ENCODE measurements around the gene CCL20.

Gene CCL20

DNA sequence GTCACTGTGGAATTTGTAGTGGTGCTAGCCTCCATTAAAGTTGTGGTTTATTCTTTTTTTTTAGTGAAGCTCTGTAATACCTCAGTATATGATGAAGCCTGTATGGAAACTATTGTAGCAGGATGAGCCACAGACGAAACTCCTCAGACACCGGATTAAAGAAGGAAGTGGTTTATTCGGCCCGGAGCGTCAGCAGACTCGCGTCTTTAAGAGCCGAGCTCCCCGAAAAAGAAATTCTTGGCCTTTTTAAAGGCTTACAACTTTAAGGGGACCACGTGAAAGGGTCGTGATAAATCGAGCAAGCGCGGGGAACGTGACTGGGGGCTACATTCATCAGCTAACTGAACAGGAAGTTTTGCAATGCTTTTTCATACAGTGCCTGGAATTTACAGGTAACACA lies 8.1 kb upstream of the CCL20 start:
- peaks cover 3% of the 10 kb centered on the region for H3K79me2 ChIP-seq (ENCODE audit: control insufficient read depth, insufficient read depth, low read length, unreplicated experiment)
- no peak overlapping the region for H2AFZ ChIP-seq (ENCODE audit: low read length, unreplicated experiment)
- no peaks in the 10 kb centered on the region for H3K4me1 ChIP-seq (ENCODE audit: control insufficient read depth, insufficient read depth, low read length, unreplicated experiment)
- H3K27me3 ChIP-seq (ENCODE audit: insufficient read depth, low read length), result no peaks in the 10 kb centered on the region
- peaks cover 18% of the 10 kb centered on the region for H3K36me3 ChIP-seq (ENCODE audit: insufficient read depth, low read length)
- peak overlapping the region; percentile 52 for H3K27ac ChIP-seq (ENCODE audit: low read depth, low read length)
- H3K4me3 ChIP-seq (ENCODE audit: low read depth, low read length), result no peak overlapping the region

DNA sequence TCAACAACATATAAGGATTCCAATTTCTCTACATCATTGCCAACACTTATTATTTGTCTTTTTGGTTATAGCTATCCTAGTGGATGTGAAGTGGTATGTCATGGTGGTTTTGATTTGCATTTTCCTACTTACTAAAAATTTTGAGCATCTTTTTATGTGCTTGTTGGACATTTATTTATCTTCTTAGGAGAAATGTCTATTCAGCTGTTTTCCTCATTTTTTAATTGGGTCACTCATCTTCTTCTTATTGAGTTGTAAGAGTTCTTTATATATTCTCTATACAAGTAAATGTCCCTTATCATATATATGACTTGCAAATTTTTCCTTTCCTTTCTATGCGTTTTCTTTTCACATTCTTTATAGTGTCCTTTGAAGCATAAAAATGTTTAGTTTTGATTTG lies 4.7 kb upstream of the CCL20 start:
- H2AFZ ChIP-seq (ENCODE audit: low read length, unreplicated experiment), result no peak overlapping the region
- no peak overlapping the region for H3K4me3 ChIP-seq (ENCODE audit: low read depth, low read length)
- H3K36me3 ChIP-seq (ENCODE audit: insufficient read depth, low read length), result peaks cover 46% of the 10 kb centered on the region
- H3K27me3 ChIP-seq (ENCODE audit: insufficient read depth, low read length), result no peaks in the 10 kb centered on the region
- H3K27ac ChIP-seq (ENCODE audit: low read depth, low read length), result no peak overlapping the region
- H3K79me2 ChIP-seq (ENCODE audit: control insufficient read depth, insufficient read depth, low read length, unreplicated experiment), result peaks cover 21% of the 10 kb centered on the region
- peaks cover 13% of the 10 kb centered on the region for H3K4me1 ChIP-seq (ENCODE audit: control insufficient read depth, insufficient read depth, low read length, unreplicated experiment)

DNA sequence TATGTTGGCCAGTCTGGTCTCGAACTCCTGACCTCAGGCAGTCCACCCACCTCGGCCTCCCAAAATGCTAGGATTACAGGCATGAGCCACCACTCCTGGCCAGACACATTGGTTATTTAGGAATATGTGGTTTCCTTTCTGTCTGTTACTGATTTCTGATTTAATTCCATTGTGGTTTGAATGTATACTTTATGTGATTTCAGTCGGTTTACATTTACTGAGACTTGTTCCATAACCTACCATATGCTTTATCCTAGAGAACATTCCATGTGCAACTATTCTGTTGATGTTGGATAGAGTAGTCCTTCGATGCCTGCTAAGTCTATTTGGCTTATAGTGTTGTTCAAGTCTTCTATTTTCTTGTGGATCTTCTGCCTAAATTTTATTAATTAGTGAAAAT lies 1.6 kb upstream of the CCL20 start:
- Histone ChIP-seq H3K36me3 (ENCODE audit: insufficient read depth, low read length) (peaks cover 75% of the 10 kb centered on the region), H3K4me3 (ENCODE audit: low read depth, low read length) (no peak overlapping the region), H3K79me2 (ENCODE audit: control insufficient read depth, insufficient read depth, low read length, unreplicated experiment) (peaks cover 52% of the 10 kb centered on the region), H3K4me1 (ENCODE audit: control insufficient read depth, insufficient read depth, low read length, unreplicated experiment) (peaks cover 28% of the 10 kb centered on the region), H3K27ac (ENCODE audit: low read depth, low read length) (peak overlapping the region; percentile 42), H3K27me3 (ENCODE audit: insufficient read depth, low read length) (no peaks in the 10 kb centered on the region), H2AFZ (ENCODE audit: low read length, unreplicated experiment) (no peak overlapping the region)

DNA sequence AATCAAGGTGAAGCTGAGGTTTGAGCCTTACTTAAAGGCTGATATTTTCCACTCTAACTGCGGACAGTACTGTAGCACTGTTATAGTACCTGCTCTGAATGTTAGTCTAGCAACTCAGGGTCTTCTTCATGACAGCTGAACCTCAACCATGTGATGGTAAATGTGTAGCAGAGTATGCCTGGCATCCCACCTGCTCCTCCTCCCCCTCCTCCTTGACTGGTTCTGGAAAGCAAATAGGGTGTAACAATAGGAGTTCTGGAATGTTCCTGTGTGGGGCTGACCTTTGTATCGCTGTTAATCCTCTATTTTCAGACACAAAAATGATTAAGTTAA lies 447 bp upstream of the CCL20 start:
- Histone ChIP-seq H3K36me3 (ENCODE audit: insufficient read depth, low read length) (peaks cover 71% of the 10 kb centered on the region), H3K4me3 (ENCODE audit: low read depth, low read length) (peak overlapping the region; percentile 11; the same call in 1 of the 2 replicates), H3K27me3 (ENCODE audit: insufficient read depth, low read length) (no peaks in the 10 kb centered on the region), H3K79me2 (ENCODE audit: control insufficient read depth, insufficient read depth, low read length, unreplicated experiment) (peaks cover 59% of the 10 kb centered on the region), H2AFZ (ENCODE audit: low read length, unreplicated experiment) (no peak overlapping the region), H3K27ac (ENCODE audit: low read depth, low read length) (peak overlapping the region; percentile 100), H3K4me1 (ENCODE audit: control insufficient read depth, insufficient read depth, low read length, unreplicated experiment) (peaks cover 28% of the 10 kb centered on the region)

DNA sequence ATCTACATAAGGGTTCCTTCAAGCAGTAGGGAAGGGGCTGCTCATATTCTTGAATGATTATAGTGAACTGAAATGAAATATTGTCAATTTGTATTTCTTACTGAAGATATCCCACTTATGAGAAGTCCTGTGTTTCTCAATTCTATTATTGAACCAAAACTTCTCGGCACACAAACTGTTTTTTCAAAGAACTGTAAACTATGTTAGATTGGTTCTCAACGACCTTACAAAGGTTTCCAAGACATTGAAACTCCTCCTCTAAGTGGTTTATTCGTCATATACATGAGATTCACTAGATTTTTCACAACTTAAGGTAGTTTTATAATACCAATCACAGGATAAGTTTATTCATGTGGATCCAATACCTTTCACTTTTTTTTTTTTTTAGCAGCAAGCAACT lies 1.4 kb downstream of the CCL20 start:
- peaks cover 59% of the 10 kb centered on the region for H3K36me3 ChIP-seq (ENCODE audit: insufficient read depth, low read length)
- H2AFZ ChIP-seq (ENCODE audit: low read length, unreplicated experiment), result no peak overlapping the region
- peak overlapping the region; percentile 74 for H3K4me3 ChIP-seq (ENCODE audit: low read depth, low read length)
- H3K27ac ChIP-seq (ENCODE audit: low read depth, low read length), result peak overlapping the region; percentile 100
- H3K4me1 ChIP-seq (ENCODE audit: control insufficient read depth, insufficient read depth, low read length, unreplicated experiment), result peaks cover 39% of the 10 kb centered on the region
- peaks cover 57% of the 10 kb centered on the region for H3K79me2 ChIP-seq (ENCODE audit: control insufficient read depth, insufficient read depth, low read length, unreplicated experiment)
- no peaks in the 10 kb centered on the region for H3K27me3 ChIP-seq (ENCODE audit: insufficient read depth, low read length)

DNA sequence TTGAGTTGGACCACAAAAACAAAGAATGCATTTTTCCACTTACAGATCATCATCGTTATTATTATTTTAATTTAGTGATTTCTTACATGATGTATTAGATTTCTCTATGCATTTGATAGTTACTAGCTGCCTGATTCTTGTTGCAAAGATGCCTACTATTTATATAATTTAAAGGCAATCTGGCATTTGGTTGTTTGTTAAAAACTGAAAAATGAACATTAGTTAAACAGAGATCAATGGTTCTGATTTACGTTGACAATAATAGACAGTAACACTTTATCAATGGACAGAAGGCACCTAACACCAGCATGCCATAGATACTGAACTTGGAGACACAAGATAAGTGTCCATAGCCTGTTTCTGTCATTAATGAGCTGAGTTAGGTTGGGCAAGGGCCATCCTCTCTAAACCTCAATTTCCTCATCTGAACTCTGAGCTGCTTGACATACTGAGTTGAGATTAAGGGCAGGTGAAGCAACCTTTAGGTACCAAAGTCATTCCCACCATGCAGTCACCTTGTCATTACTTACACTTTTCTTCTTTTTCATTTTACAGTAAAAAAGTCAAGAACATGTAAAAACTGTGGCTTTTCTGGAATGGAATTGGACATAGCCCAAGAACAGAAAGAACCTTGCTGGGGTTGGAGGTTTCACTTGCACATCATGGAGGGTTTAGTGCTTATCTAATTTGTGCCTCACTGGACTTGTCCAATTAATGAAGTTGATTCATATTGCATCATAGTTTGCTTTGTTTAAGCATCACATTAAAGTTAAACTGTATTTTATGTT lies 3.1 kb downstream of the CCL20 start:
- peak overlapping the region; percentile 74 for H3K4me3 ChIP-seq (ENCODE audit: low read depth, low read length)
- H2AFZ ChIP-seq (ENCODE audit: low read length, unreplicated experiment), result no peak overlapping the region
- H3K79me2 ChIP-seq (ENCODE audit: control insufficient read depth, insufficient read depth, low read length, unreplicated experiment), result peaks cover 57% of the 10 kb centered on the region
- H3K27ac ChIP-seq (ENCODE audit: low read depth, low read length), result peak overlapping the region; percentile 100
- peaks cover 55% of the 10 kb centered on the region for H3K4me1 ChIP-seq (ENCODE audit: control insufficient read depth, insufficient read depth, low read length, unreplicated experiment)
- peaks cover 50% of the 10 kb centered on the region for H3K36me3 ChIP-seq (ENCODE audit: insufficient read depth, low read length)
- no peaks in the 10 kb centered on the region for H3K27me3 ChIP-seq (ENCODE audit: insufficient read depth, low read length)

DNA sequence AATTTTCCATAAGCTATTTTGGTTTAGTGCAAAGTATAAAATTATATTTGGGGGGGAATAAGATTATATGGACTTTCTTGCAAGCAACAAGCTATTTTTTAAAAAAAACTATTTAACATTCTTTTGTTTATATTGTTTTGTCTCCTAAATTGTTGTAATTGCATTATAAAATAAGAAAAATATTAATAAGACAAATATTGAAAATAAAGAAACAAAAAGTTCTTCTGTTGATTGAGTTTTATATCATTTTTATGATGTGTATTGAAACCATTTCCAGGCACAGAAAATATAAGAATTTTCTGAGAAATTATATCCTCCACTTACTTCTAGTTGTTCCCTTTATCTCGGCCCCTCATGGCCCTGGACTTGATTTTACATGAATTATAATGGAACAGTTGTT lies 3.7 kb downstream of the CCL20 start:
- H2AFZ ChIP-seq (ENCODE audit: low read length, unreplicated experiment), result no peak overlapping the region
- peaks cover 51% of the 10 kb centered on the region for H3K79me2 ChIP-seq (ENCODE audit: control insufficient read depth, insufficient read depth, low read length, unreplicated experiment)
- peak overlapping the region; percentile 74 for H3K4me3 ChIP-seq (ENCODE audit: low read depth, low read length)
- H3K27ac ChIP-seq (ENCODE audit: low read depth, low read length), result peak overlapping the region; percentile 100
- H3K27me3 ChIP-seq (ENCODE audit: insufficient read depth, low read length), result no peaks in the 10 kb centered on the region
- H3K4me1 ChIP-seq (ENCODE audit: control insufficient read depth, insufficient read depth, low read length, unreplicated experiment), result peaks cover 58% of the 10 kb centered on the region
- peaks cover 44% of the 10 kb centered on the region for H3K36me3 ChIP-seq (ENCODE audit: insufficient read depth, low read length)

DNA sequence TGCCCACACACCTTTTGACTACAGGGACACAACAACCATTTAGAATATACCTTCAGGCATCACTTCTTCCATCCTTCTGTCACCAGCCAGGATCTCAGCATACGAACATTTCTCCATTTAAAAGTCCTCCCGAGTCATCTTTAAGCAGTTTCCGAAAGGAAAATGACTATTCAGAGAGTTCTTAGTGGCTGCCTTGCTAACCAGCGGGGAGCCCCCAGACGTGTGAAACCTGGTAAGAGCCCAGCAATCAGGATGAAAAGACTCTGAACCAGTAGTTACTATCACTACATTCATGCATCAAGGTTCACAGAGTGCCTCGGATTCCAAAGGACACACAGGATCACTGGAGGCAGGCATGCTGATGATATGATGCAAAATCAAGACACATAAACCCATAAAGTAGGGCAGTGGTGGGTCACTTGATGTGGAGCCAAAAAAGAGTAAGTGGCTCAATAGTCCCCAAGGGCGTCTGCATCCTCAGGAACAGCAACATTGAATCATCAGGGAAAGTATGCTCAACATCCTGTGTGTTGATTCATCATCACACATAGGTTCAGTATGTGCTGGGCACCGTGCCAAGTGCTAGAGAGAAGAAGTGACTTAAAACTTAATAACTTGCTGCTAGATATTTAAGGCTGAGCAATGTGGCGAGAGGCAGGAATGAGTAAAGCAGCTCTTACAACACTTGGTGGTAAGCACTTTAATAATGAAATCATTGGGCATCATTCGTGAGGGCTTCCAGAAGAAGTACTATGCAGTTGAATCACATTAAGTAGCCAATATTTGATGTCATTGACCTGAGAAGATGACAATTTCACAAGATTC lies 4.4 kb downstream of the CCL20 start:
- no peak overlapping the region for H2AFZ ChIP-seq (ENCODE audit: low read length, unreplicated experiment)
- H3K79me2 ChIP-seq (ENCODE audit: control insufficient read depth, insufficient read depth, low read length, unreplicated experiment), result peaks cover 47% of the 10 kb centered on the region
- H3K27ac ChIP-seq (ENCODE audit: low read depth, low read length), result peak overlapping the region; percentile 100
- H3K36me3 ChIP-seq (ENCODE audit: insufficient read depth, low read length), result peaks cover 39% of the 10 kb centered on the region
- H3K4me1 ChIP-seq (ENCODE audit: control insufficient read depth, insufficient read depth, low read length, unreplicated experiment), result peaks cover 53% of the 10 kb centered on the region
- H3K4me3 ChIP-seq (ENCODE audit: low read depth, low read length), result peak overlapping the region; percentile 74
- no peaks in the 10 kb centered on the region for H3K27me3 ChIP-seq (ENCODE audit: insufficient read depth, low read length)

DNA sequence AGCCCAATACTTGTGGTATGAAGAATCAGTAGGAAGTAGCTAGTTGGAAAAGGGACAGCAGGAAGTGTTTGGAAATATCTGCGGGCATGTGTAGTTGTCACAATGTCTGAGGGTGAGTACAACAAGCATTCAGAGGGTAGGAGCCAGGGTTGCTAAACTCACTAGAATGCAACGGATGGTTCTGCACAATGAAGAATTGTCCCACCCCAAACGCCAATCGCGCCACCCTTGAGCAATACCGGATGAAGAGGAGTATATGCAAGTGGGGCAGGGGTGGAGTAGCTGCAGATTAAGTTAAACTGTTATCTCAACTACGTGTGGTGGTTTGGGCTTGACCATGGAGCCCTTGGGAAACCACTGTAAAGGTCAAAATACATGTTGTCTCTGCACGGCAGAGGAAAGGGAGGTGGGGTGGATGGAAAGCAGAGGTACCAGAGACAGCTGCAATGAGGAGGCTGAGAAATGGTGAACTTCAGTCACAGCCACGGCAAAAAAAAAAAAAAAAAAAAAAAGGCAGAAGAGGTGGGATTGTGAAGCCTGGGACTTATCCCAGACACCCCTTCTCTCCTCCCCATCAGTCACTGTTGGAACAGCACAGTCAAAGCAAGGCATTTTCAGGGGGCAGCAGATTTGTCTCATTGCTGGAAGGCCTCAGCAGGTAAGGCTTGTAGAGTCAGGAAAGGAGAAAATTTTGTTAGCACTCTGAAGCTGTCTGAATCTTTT lies 5.2 kb downstream of the CCL20 start:
- Histone ChIP-seq H2AFZ (ENCODE audit: low read length, unreplicated experiment) (no peak overlapping the region), H3K27ac (ENCODE audit: low read depth, low read length) (peak overlapping the region; percentile 100), H3K36me3 (ENCODE audit: insufficient read depth, low read length) (peaks cover 31% of the 10 kb centered on the region), H3K4me1 (ENCODE audit: control insufficient read depth, insufficient read depth, low read length, unreplicated experiment) (peaks cover 46% of the 10 kb centered on the region), H3K79me2 (ENCODE audit: control insufficient read depth, insufficient read depth, low read length, unreplicated experiment) (peaks cover 39% of the 10 kb centered on the region), H3K4me3 (ENCODE audit: low read depth, low read length) (peak overlapping the region; percentile 46; the same call in 1 of the 2 replicates), H3K27me3 (ENCODE audit: insufficient read depth, low read length) (no peaks in the 10 kb centered on the region)

DNA sequence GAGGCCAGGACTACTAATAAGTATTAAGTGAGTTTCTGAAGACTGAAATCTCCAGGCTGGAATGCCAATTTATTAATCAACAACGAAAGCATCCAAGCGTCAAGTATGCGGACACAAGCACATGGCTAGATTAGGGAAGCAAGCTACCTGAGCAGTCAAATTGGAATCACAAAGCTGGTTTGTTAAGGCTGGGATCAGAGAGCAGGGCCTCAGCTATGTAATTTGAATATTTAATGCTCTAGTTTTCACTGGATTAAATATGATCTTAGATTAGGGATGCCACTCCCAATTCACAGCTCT lies 5.7 kb downstream of the CCL20 start:
- Histone ChIP-seq H3K36me3 (ENCODE audit: insufficient read depth, low read length) (peaks cover 26% of the 10 kb centered on the region), H3K79me2 (ENCODE audit: control insufficient read depth, insufficient read depth, low read length, unreplicated experiment) (peaks cover 34% of the 10 kb centered on the region), H3K27me3 (ENCODE audit: insufficient read depth, low read length) (no peaks in the 10 kb centered on the region), H3K4me1 (ENCODE audit: control insufficient read depth, insufficient read depth, low read length, unreplicated experiment) (peaks cover 40% of the 10 kb centered on the region), H3K4me3 (ENCODE audit: low read depth, low read length) (peak overlapping the region; percentile 46; the same call in 1 of the 2 replicates), H2AFZ (ENCODE audit: low read length, unreplicated experiment) (no peak overlapping the region), H3K27ac (ENCODE audit: low read depth, low read length) (peak overlapping the region; percentile 100)
